Measurements from ENCODE around the gene SLC13A1.
"Not testable (repeated sequence)": the region's sequence is repeated elsewhere in the genome, so short reads cannot be mapped to it uniquely, and the experiment has no call there.

SLC13A1 gene

DNA sequence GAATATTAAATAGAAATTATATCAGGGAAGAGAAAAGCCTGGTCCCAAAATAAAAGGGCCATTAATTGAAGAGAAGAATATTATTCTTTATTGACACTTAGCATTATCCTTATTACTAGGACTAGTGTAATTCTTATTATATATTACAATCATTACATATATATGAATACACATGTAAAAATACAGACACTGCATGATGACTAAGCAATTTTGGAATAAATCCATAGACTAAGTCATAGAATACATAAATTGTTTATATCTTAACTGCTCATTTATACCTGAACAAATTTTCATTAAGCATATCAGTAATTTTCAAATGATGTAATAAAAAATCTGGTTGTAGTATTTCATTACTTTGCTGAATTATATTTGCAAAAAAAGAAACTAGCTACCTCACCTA, 29.7 kb upstream of the SLC13A1 start:
- no peaks in the 10 kb centered on the region for H3K27me3 ChIP-seq (ENCODE audit: insufficient read depth, insufficient read length)
- H3K4me3 ChIP-seq (ENCODE audit: insufficient read length, low read depth), result no peak overlapping the region
- H3K9me3 ChIP-seq (ENCODE audit: insufficient read depth, low read length), result no peaks in the 10 kb centered on the region
- no peak for DNase-seq (ENCODE audit: low read depth, low spot score)
- no peaks in the 10 kb centered on the region for H3K36me3 ChIP-seq (ENCODE audit: insufficient read depth, insufficient read length, low read length)
- H3K4me1 ChIP-seq (ENCODE audit: insufficient read depth, insufficient read length), result no peaks in the 10 kb centered on the region
- no peak overlapping the region for H3K9ac ChIP-seq (ENCODE audit: insufficient read length, low read depth)
- TF ChIP-seq ZNF274 (IDR thresholded peaks at IDR 0.05; ENCODE audit: low read depth, low read length), result no peak
- no peak for TF ChIP-seq YY1 (IDR thresholded peaks at IDR 0.05; ENCODE audit: insufficient read depth, insufficient read length)
- no peak for TF ChIP-seq SUZ12 (IDR thresholded peaks at IDR 0.05; ENCODE audit: extremely low read depth, insufficient read depth, insufficient read length)

DNA sequence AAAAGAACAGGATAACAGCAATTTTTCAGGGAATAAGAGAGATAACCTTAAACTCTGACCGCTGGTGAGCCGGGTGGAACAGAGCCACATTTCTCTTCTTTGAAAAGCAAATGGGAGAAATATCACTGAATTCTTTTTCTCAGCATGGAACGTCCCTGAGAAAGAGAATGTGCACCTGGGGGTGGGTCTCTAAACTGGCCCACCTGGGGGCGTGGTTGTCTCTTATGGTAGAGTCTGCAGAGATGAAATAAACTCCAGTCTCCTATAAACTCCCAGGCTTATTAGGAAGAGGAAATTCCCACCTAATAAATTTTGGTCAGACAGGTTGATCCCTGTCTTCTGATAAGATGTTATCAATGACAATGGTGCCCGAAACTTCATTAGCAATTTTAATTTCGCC, 27.9 kb upstream of the SLC13A1 start:
- H3K4me3 ChIP-seq (ENCODE audit: insufficient read length, low read depth); H3K9me3 ChIP-seq (ENCODE audit: insufficient read depth, low read length); H3K27me3 ChIP-seq (ENCODE audit: insufficient read depth, insufficient read length); DNase-seq (ENCODE audit: low read depth, low spot score); H3K4me1 ChIP-seq (ENCODE audit: insufficient read depth, insufficient read length); H3K36me3 ChIP-seq (ENCODE audit: insufficient read depth, insufficient read length, low read length); H3K9ac ChIP-seq (ENCODE audit: insufficient read length, low read depth): not testable (repeated sequence)

DNA sequence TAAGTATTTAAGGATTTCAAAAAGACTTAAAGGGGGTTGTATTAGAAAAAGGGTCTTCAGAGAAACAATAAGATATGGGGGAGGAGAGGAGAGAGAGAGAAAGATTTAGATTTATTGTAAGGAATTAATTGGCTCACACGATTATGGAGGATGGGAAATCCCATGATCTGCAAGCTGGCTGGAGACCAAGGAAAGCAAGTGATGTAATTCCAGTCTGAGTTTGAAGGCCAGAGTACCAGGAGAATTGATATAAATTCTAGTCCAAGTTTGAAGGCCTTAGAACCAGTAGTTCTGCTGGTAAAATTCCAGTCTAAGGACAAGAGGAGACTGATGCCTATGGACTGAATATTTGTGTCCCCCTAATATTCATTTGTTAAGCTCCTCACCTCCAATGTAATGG, 20.6 kb upstream of the SLC13A1 start:
- no peak for DNase-seq (ENCODE audit: low read depth, low spot score)
- Histone ChIP-seq H3K4me3 (ENCODE audit: insufficient read length, low read depth) (no peak overlapping the region), H3K9me3 (ENCODE audit: insufficient read depth, low read length) (no peaks in the 10 kb centered on the region), H3K4me1 (ENCODE audit: insufficient read depth, insufficient read length) (no peaks in the 10 kb centered on the region), H3K27me3 (ENCODE audit: insufficient read depth, insufficient read length) (no peaks in the 10 kb centered on the region), H3K9ac (ENCODE audit: insufficient read length, low read depth) (no peak overlapping the region), H3K36me3 (ENCODE audit: insufficient read depth, insufficient read length, low read length) (no peaks in the 10 kb centered on the region)
- TF ChIP-seq YY1 (IDR thresholded peaks at IDR 0.05; ENCODE audit: insufficient read depth, insufficient read length), result no peak
- no peak for TF ChIP-seq SUZ12 (IDR thresholded peaks at IDR 0.05; ENCODE audit: extremely low read depth, insufficient read depth, insufficient read length)
- no peak for TF ChIP-seq ZNF274 (IDR thresholded peaks at IDR 0.05; ENCODE audit: low read depth, low read length)

DNA sequence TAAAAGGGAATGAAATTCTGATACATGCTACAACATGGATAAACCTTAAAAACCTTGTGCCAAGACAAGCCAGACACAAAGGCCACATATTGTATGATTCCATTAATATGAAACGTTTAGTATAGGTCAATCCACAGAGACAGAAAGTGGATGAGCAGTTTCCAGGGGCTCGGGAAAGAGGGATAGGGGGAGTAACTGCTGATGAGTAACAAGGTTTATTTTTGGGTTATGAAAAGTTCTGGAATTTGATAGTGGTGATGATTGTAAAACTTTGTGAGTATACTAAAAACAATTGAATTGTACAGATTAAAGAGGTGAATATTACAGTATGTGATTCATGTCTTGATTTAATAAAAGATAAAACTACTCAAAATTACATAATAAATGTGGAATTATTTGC, 19.1 kb upstream of the SLC13A1 start:
- Histone ChIP-seq H3K9me3 (ENCODE audit: insufficient read depth, low read length) (no peaks in the 10 kb centered on the region), H3K9ac (ENCODE audit: insufficient read length, low read depth) (no peak overlapping the region), H3K4me3 (ENCODE audit: insufficient read length, low read depth) (no peak overlapping the region), H3K27me3 (ENCODE audit: insufficient read depth, insufficient read length) (no peaks in the 10 kb centered on the region), H3K36me3 (ENCODE audit: insufficient read depth, insufficient read length, low read length) (no peaks in the 10 kb centered on the region), H3K4me1 (ENCODE audit: insufficient read depth, insufficient read length) (no peaks in the 10 kb centered on the region)
- no peak for DNase-seq (ENCODE audit: low read depth, low spot score)
- TF ChIP-seq ZNF274 (IDR thresholded peaks at IDR 0.05; ENCODE audit: low read depth, low read length), result no peak
- TF ChIP-seq YY1 (IDR thresholded peaks at IDR 0.05; ENCODE audit: insufficient read depth, insufficient read length), result no peak
- TF ChIP-seq SUZ12 (IDR thresholded peaks at IDR 0.05; ENCODE audit: extremely low read depth, insufficient read depth, insufficient read length), result no peak

DNA sequence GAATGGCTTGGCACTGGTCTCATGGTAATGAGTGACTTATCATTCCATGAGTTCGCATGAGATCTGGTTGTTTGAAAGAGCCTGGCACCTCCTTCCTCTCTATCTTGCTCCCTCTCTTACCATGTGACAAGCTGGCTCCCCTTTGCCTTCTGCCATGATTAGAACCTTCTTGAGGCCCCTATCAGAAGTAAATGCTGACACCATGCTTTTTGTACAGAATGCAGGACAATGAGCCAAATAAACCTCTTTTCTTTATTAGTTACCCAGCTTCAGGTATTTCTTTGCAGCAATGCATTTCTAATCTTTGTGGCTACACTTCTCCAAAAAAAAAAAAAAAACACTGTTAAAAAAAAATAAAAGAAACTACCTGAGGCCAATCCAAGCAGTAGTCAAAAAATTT, 17.1 kb upstream of the SLC13A1 start:
- no peak overlapping the region for H3K4me3 ChIP-seq (ENCODE audit: insufficient read length, low read depth)
- no peak for TF ChIP-seq ZNF274 (IDR thresholded peaks at IDR 0.05; ENCODE audit: low read depth, low read length)
- no peak for TF ChIP-seq SUZ12 (IDR thresholded peaks at IDR 0.05; ENCODE audit: extremely low read depth, insufficient read depth, insufficient read length)
- no peak for TF ChIP-seq YY1 (IDR thresholded peaks at IDR 0.05; ENCODE audit: insufficient read depth, insufficient read length)
- H3K9me3 ChIP-seq (ENCODE audit: insufficient read depth, low read length), result no peaks in the 10 kb centered on the region
- H3K9ac ChIP-seq (ENCODE audit: insufficient read length, low read depth), result no peak overlapping the region
- no peaks in the 10 kb centered on the region for H3K4me1 ChIP-seq (ENCODE audit: insufficient read depth, insufficient read length)
- no peak for DNase-seq (ENCODE audit: low read depth, low spot score)
- H3K27me3 ChIP-seq (ENCODE audit: insufficient read depth, insufficient read length), result no peaks in the 10 kb centered on the region
- H3K36me3 ChIP-seq (ENCODE audit: insufficient read depth, insufficient read length, low read length), result no peaks in the 10 kb centered on the region

DNA sequence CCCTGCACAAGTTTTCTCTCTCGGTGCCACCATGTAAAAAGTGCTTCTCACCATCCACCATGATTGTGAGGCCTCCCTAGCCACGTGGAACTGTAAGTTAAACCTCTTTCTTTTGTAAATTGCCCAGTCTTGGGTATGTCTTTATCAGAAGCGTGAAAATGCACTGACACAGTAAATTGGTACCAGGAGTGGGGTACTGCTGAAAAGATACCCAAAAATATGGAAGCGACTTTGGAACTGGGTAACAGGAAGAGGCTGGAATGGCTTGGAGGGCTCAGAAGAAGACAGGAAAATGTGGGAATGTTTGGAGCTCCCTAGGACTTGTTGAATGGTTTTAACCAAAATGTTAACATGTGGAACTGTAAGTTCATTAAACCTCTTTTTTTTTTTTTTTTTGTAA, 15.6 kb upstream of the SLC13A1 start:
- H3K36me3 ChIP-seq (ENCODE audit: insufficient read depth, insufficient read length, low read length), result no peaks in the 10 kb centered on the region
- H3K27me3 ChIP-seq (ENCODE audit: insufficient read depth, insufficient read length), result no peaks in the 10 kb centered on the region
- H3K9ac ChIP-seq (ENCODE audit: insufficient read length, low read depth), result no peak overlapping the region
- no peak for DNase-seq (ENCODE audit: low read depth, low spot score)
- H3K9me3 ChIP-seq (ENCODE audit: insufficient read depth, low read length), result no peaks in the 10 kb centered on the region
- H3K4me1 ChIP-seq (ENCODE audit: insufficient read depth, insufficient read length), result no peaks in the 10 kb centered on the region
- no peak overlapping the region for H3K4me3 ChIP-seq (ENCODE audit: insufficient read length, low read depth)
- TF ChIP-seq ZNF274 (IDR thresholded peaks at IDR 0.05; ENCODE audit: low read depth, low read length) (no peak), YY1 (IDR thresholded peaks at IDR 0.05; ENCODE audit: insufficient read depth, insufficient read length) (no peak), SUZ12 (IDR thresholded peaks at IDR 0.05; ENCODE audit: extremely low read depth, insufficient read depth, insufficient read length) (no peak)

DNA sequence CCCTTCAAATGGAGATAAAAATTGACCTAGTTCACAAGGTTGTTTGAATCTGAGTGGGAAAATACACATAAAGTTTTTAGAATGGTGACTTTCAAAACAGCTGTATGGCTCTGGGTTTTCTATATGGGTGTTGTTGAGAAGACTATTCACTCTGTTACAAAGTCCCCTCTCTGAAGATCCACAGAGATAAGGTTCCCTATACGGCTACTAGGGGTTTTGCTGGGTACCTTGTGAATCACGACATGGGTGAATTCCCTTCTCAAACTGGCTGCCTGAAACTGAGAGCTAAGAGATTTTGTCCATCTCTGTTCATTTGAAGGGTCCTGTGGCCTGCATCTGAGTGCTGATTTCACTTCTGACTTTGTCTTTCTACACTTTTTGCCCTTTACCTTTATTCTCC, 11.8 kb upstream of the SLC13A1 start:
- H3K4me3 ChIP-seq (ENCODE audit: insufficient read length, low read depth), result no peak overlapping the region
- DNase-seq (ENCODE audit: low read depth, low spot score), result no peak
- TF ChIP-seq YY1 (IDR thresholded peaks at IDR 0.05; ENCODE audit: insufficient read depth, insufficient read length), result no peak
- TF ChIP-seq SUZ12 (IDR thresholded peaks at IDR 0.05; ENCODE audit: extremely low read depth, insufficient read depth, insufficient read length), result no peak
- no peak for TF ChIP-seq ZNF274 (IDR thresholded peaks at IDR 0.05; ENCODE audit: low read depth, low read length)

DNA sequence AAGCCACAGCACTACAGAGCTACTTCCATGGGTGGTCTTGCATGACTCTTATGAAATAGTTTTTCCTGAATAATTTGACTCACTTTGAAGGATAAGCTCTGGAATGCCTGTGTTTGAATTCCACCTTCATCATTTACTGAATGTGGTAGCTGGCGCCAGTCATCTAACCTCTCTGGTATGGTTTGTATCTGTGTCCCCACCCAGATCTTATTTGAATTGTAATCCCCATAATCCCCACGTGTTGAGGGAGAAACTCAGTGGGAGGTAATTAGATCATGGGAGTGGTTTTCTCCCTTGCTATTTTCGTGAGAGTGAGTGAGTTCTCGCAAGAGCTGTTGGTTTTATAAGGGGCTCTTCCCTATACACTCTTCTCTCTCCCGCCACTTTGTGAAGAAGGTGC, 11.2 kb upstream of the SLC13A1 start:
- H3K4me1 ChIP-seq (ENCODE audit: insufficient read depth, insufficient read length), result no peaks in the 10 kb centered on the region
- no peak overlapping the region for H3K4me3 ChIP-seq (ENCODE audit: insufficient read length, low read depth)
- H3K36me3 ChIP-seq (ENCODE audit: insufficient read depth, insufficient read length, low read length), result no peaks in the 10 kb centered on the region
- H3K9me3 ChIP-seq (ENCODE audit: insufficient read depth, low read length), result no peaks in the 10 kb centered on the region
- H3K9ac ChIP-seq (ENCODE audit: insufficient read length, low read depth), result no peak overlapping the region
- no peaks in the 10 kb centered on the region for H3K27me3 ChIP-seq (ENCODE audit: insufficient read depth, insufficient read length)
- TF ChIP-seq YY1 (IDR thresholded peaks at IDR 0.05; ENCODE audit: insufficient read depth, insufficient read length) (no peak), ZNF274 (IDR thresholded peaks at IDR 0.05; ENCODE audit: low read depth, low read length) (no peak), SUZ12 (IDR thresholded peaks at IDR 0.05; ENCODE audit: extremely low read depth, insufficient read depth, insufficient read length) (no peak)
- DNase-seq (ENCODE audit: low read depth, low spot score), result no peak

More for the DNA sequence above, 11.8 kb upstream of the SLC13A1 start:
- Histone ChIP-seq H3K27me3 (ENCODE audit: insufficient read depth, insufficient read length) (no peaks in the 10 kb centered on the region), H3K9me3 (ENCODE audit: insufficient read depth, low read length) (no peaks in the 10 kb centered on the region), H3K9ac (ENCODE audit: insufficient read length, low read depth) (no peak overlapping the region), H3K36me3 (ENCODE audit: insufficient read depth, insufficient read length, low read length) (no peaks in the 10 kb centered on the region), H3K4me1 (ENCODE audit: insufficient read depth, insufficient read length) (no peaks in the 10 kb centered on the region)
